D341Med (cell line): ENCODE measurements around the gene PTGDS.

Source experiments
- DNase-seq: peaks from one replicate; pipeline ENCODE4 v3.0.0; 2012; ENCODE audit warnings: low spot score

PTGDS gene

DNA sequence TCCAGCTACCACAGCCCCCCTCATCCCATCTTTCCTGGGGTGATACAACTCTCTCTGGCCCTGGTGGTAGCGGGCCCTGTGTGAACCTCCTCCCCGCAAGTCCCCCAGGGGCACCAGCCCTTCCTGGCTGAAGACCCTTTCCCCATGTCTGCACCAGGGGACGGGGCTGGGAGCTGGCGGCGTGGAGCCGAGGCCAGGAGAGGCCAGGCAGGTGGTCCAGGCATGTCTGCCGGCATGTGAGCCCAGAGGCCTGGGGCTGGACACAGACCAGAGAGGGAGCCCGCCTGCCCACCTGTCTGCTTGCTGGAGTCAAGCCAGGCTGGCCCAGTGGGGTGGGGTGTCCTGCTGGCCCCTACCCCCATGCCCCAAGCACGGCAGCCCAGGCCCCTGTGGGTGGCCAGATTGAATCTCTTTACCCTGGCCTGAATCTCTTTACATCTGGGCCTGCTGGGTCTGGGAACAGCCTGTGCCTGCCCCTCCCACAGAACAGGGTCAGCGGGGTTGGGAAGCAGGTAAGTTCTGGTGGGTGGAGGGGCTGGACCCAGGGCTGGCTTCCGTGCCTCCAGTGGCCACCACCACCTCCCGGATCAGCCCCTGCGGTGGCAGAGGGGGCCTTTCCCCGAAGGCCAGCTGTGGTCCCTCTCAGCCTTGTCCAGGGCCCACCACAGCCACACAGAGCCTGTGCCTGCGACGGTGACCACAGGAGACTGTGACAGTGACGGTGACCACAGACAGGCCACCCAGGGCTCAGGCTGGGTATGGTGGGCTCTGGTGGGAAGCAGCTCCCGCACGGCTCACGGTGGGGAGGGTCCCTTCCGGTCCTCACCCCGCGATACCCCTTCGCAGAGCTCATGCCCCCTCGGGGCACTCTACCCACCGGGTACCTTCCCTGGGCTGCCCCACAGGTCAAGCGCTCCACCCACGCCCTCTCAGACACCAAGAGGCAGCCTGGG, 18.1 kb upstream of the PTGDS start:
- no peak for DNase-seq

DNA sequence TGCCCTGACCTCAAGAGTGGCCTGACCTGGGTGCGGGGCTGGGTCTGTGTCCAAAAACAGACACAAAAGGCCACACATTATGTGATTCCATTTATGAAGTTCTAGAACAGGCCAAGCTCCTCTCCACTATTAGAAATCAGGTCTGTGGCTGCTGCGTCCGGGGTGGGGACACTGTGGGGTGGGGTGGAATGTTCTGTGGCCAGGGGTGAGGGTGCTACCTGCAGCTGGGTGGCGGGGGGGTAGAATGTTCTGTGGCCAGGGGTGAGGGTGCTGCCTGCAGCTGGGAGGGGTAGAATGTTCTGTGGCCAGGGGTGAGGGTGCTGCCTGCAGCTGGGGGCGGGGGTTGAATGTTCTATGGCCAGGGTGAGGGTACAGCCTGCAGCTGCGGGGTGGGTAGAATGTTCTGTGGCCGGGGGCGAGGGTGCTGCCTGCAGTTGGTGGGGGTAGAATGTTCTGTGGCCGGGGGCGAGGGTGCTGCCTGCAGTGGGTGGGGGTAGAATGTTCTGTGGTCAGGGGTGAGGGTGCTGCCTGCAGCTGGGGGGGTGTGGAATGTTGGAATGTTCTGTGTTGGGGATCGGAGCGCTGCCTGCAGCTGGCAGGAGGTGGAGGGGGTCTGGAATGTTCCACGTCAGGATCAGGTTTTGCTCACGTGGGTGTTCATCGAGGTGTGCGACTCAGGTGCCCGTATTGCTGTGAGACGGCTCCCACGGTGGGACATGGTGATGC, 16.9 kb upstream of the PTGDS start:
- DNase-seq: no peak

DNA sequence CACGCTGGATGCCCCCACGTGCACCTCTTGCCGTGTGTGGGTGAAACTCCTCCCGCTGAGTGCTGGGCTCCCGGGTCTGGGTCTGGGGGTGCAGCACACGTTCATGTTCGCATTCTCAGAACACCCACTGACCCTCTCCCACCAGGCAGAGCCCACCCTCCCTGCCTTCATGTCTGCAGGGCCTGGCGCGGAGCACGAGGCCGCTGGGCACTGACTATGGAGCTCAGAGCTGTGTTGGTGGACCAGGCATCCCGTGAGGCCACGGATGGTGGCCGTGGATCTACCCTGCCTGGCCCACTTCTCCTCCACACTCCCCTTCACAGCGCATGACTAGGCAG, 16.4 kb upstream of the PTGDS start:
- DNase-seq: no peak

DNA sequence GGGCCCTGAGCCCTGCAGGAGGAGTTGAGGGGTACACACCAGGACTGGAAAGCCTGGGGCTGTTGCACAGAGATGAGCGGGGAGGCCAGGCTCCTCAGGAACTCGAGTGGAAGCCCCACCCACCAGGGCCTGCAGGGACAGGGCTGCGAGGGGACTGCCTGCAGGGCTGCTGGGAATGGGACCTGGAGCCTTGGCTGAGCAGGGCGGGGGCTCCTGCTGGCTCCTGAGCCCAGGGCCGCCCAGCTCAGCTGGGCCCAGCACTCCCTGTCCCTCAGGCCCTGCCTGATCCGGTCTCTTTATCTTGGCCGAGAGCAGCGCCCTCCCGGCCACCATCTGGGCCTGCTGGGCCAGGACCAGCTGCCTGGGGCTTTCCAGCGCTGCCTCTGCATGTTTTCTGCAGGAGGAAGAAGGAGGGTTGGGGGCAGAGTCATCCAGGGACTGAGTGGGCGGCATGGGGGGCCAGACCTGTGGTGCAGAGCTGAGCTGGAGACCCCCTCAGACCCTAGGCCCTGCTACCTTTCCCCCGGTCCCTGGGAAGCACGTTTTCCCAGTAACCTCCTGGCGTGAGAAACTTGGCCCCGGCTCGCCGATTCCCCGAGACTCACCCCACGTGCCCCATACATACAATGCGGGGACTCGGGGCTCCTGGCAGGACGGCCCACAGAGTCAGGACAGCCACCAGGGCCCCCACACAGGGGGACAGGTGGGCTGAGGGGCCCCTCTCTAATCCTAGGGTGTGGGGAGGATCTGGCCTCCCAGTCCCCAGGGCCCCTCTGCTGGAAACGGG, 15.8 kb upstream of the PTGDS start:
- DNase-seq: no peak

DNA sequence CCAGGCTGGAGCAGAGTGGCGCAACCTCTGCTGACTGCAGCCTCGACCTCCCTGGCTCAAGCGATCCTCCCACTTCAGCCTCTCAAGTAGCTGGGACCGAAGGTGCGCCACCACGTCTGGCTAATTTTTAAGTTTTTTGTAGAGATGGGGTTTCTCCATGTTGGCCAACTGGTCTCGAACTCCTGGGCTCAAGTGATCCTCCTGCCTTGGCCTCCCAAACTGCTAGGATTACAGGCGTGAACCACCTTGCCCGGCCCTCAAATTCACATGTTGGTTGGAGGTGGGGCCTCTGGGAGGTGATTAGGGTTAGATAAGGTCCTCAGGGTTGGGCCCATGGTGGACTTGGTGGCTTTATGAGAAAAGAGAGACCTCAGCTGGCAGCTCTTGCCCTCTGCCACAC, 15.1 kb upstream of the PTGDS start:
- DNase-seq: no peak

DNA sequence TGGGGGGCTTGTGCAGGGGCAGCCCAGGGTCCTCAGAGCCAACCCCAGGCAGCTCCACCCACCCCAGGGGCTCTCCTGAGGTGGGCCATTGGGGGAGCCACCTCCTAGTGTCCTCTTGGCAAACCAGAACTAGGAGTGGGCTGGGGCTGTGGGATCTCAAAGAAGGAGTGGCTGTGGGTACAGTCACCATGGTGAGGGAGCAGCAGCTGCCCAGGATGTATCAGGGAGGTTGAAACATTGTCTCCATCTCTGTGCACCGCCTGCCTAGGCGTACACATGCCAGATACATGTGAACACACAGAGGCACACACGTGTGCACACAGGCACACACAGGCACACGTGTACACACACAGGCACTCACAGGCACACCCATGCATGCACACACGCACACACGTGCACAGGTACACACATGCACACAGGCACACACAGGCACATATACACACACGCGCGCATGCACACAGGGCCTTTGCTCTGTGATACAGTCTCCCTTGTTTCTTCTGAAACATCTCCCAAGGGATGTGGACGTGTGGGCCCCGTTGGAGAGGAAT, 14.5 kb upstream of the PTGDS start:
- DNase-seq: no peak

DNA sequence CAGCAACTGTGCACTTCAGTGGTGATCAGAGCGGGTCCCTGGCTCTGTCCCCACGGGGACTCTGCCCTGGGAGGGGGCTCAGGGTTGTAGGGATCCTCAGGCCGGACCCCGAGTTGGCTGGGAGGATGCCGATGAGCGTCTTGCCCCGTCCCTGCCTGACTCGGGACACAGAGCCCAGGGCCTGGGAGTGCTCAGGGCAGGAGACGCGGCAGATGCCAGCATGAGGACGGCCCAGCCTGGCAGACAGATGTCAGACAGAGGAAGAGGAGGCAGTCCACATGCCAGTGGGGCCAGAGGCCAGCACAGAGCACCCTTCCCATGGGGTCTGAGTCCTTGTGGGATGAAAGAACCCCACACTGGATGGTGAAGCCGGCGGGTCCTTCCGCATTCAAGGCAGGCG, 14.0 kb upstream of the PTGDS start:
- no peak for DNase-seq

DNA sequence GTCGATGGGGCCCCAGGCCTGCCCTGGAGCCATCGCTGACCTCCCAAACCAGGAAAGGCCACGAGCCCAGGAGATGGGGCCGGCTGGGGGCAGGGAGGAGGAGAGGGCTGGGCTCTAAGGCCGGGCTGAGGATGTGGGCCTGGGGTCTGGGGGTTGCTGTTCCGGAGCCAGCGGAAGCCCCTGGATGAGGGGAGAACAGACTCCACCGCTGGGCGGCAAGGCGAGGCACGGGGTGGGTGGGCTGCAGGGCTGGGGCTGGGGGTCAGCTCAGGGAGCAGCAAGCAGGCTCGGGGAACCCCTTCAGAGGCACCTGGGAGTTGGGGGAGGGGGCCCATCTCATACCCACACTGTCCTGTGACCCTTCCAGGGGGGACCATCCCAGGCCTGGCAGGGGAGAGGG, 13.6 kb upstream of the PTGDS start:
- DNase-seq: no peak

DNA sequence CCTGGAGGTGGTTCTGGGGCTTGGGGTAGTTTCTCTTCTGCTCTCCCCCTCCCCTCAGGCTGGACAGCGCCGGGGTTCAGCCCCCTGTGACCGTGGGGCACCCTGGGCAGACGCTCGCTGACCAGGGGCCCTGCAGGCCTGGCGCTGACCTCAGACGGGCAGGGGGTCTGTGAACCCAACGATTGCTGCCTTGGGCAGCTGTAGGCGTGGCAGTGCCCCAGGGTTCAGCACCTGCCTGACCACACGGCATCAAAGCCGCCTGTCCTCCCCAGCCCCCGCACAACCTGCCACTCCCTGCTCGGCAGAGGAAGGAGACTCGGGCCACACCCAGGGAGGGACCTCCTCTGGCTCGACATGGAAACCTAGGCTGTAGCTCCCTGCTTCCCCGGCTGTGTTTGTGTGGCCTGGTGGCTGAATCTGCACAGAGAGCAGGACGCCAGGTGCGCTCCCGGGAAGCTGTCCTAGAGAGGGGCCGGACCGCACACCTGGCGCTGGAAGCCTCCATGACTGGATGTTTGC, 13.1 kb upstream of the PTGDS start:
- DNase-seq: no peak

DNA sequence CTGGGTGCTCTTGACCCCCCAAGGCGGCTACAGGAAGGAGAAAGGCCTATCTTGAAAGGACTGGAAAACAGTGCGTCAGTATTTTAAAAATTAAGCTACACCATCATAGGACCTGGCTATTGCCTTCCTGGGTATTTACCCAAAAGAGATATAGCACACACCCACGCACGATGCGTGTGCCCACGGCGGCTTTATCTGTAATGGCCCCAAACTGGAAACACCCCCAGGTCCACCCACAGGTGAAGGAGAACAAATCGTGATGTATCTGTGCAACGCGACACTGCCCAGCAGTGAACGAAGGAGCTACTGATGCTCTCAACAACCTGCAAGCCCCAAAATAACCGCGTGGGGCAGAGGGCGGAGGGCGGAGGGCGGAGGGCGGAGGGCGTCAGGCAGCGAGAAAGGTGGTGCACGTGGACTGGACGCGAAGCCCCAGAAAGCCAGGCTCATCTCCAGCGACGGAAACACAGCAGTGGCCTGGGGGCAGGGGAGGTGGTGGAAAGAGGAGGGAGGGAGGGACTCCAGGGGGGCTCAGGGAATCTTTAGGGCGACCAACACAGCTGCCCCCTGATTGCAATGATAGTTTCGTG, 12.4 kb upstream of the PTGDS start:
- DNase-seq: no peak

DNA sequence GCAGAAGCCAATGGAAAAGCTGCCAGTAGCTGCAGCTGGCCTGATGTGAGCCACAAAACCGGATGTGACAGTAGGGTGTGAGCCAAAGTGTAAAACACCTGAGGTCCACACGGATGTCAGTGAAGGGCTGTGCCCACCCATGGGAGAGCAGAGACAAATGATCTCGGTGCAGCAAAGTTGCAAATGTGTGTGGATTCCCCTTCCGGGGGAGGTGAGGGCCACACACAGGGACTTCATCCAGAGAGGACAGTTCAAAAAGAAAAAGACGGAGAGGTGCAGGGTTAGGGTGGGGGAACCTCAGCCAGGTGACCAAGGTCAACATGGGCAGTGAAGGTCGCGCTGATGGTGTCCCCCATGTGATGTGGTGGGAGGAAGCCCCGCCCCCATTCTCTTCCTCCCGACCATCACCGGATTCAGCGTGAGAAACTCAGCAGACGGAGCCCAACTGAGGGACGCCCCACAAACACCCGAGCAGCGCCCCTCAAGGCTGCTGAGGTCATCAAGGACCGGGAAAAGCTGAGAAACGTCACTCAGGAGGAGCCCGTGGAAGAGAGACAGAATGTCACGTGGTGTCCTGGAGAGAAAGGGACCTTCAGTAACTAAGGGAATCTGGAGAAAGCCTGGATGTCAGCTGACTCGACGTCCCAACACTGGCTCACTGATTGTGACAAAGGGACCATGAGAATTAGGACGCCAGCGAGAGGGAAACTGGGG, 11.4 kb upstream of the PTGDS start:
- no peak for DNase-seq

DNA sequence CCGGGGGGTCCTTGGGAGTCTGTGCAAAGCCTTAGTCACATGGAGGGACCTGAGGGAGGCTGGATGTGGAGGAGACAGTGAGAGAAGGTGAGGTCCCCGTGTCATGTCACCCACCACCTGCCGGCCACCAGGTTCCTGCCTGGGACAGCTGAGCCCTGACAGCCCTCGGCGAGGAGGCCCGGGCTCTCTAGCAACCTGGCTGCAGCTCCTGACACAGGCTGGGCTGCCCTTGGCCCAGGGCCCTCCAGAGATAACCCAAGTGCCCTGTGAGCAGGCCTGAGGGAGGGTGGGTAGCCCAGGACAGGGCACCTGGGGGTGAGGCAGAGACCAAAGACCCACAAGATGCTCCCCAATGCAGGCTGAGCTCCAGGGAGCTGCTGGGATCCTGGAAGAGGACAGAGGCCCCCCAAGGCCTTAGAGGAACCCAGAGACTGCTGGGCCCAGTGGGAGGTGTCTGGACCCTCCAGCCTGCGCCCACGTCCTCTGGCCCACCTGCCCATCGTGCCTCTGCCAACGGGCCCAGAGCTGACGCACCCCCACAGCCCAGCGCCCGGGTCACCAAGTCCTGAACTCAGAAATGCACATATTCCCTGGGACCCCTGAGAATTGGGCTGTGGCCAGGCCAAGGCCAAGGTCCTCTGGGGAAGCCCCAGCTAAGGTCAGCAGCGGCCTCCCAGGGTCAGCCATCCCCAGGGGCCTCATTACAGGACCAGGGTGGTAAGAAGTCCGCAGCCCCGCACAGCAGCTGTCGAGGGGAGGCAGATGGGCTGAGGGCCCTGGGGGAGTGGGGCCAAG, 8.8 kb upstream of the PTGDS start:
- no peak for DNase-seq

DNA sequence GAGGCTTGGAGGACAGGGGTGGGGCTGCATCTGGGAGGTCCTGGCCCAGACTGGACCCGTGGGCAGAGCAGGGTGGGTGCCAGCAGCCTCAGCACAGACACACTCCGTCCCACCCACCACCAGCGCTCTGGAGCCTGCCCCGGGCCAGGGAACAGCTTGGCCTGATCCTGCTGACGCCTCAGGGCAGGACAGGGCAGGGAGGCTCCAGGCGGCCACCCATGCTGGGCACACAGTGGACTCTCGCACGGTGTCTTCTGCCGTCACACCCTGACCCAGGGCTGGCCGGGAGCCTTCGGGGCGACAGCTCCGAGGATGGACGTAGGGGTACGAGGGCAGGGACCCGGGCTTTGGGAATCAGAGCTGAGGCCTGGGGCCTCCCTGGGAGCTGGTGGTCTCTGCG, 8.2 kb upstream of the PTGDS start:
- no peak for DNase-seq

DNA sequence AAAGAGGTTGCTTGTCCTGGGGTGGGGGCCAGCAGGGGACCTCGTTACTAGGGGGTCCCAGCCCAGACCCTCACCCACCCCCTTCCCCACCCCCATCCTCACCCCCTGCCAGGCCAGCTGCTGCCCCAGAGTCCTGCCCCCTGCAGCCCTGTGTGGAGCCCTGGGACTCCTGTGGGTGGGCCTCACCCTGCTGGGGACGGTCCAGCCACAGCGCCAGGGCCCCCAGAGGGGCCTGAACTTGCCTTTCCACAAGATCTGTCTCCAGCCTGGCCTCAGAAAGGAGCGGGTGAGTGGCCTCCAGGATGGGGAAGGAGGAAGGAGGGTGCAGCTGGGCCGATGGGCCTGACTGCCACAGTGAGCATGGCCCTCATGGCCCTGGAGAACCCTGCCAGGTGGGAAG, 7.5 kb upstream of the PTGDS start:
- no peak for DNase-seq

DNA sequence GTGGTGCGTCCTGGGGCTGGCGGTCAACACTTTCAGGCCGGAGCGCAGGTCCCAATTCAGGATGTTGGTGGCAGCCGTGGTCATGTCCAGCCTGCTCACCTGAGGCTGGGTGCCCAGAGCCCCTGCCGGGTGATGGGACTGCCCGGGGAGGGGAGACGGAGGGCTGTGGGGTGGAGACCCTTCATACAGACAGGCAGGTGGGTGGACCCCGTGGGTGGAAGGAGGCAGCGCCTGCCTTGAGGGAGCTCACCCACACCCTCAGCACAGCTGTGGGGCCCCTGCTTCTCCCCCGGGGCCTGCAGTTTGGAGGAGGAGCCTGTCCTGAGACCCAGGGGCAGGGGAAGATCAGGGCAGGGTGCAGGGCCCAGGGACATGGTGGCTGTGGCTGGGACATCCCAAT, 6.9 kb upstream of the PTGDS start:
- DNase-seq: no peak

DNA sequence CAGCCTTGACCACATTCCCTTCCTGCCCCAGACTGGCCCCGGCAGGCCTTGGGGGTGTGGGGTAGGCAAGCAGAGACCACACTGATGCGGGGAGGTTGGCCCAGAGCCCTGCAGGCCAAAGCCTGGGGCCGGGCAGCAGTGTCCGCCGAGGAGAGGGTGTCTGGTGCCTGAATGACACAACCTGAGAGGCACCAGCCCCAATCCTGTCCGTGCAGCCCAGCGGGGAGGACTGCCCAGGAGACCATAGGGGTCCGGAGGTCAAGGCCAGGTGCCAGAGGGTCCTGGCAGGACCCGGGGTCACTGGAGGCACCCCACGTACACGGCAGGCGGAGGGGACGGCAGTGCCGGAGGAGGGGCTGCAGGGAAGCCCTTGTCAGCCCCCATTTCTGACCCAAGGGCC, 5.6 kb upstream of the PTGDS start:
- DNase-seq: no peak

DNA sequence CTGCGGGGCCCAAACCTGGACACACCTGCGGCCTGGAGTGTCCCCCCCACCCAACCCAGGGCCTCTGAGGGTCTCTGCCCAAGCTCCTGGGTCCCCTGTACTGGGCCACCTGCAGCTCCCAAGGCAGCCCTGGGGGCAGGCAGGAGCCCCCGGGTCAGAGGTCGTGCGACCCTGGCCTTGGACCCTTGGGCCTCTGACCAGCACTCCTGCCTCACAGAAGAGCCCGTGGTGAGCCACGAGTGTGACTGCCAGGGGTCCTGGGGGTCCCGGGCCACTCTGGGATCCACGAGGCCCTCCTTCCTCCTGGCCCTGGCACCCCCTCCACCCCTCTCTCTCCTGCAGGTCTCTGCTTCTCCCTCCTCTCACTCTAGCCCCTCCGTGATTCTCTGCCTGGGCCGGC, 5.0 kb upstream of the PTGDS start:
- no peak for DNase-seq

DNA sequence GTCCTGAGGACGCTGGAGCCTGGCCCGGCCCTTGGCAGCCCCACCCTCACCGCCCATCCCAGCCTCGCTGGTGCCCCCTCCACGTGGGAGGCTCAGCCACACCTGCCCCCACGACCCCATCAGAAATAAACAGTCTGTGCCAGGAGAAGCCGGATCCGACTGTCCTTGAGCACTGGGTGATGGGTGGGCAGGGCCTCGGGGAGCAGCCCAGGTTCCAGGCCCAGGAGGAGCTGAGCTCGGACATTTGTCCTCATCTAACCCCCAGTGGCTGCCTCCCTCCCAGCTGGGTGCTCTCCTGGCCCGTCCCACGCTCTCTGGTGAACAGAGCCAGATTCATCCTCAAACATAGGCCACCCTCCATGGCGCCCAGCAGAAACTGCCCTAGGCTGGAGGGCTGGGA, 4.6 kb upstream of the PTGDS start:
- DNase-seq: no peak

DNA sequence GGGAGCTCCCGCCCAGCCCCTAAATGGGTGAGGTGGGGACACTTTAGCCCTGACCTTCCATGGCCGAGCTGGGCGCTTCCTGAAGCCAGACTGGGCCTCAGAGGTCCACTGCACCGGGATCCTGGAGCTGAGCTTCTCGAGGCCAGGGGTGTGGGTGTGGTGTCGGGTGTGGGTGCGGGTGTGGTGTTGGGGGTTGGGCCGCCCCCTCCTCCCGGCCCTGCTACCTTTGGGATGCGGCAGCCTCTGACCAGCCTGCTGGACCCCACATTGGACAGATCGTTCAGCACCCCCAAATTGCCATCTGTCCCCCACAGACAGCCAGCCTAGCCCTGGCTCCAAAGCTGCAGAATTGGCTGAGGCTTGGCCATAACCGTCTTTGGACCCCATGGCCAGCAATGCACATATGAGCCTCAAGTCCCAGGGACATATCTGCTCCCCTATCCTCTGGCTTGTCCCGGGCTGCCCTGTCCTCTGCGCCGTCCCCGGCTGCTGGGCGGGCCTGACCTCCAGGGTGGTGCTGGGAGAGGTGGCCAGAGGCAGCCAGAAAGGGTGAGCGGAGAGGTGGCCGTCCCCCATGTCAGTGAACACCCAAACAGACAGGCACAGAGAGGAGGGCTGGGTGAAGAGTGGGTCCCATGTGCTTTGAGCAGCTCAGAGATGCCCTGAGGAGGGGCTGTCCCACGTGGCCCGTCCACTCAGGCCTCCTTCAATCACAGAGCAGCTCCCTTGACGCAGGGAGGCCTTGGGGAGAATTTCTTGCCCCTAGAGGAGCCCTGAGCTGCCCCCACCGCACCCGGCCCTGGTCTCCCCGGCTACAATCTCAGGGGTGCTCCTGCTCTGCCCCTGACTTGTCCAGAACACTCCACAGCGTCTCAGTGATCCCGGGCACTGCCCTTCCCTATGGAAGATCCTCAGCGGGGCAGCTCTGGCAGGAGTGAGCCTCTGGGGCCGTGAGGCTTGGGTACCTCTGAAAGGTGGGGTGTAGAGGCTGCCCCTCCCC, 3.4 kb upstream of the PTGDS start:
- no peak for DNase-seq
